HG02938 (cell line): ENCODE data around the gene PEX13.
A peak's percentile ranks its signal among the peaks of the same experiment; 100 is the strongest.
"Not testable (repeated sequence)": the region's sequence is repeated elsewhere in the genome, so short reads cannot be mapped to it uniquely, and the experiment has no call there.

Source experiments
- ATAC-seq: cut with Tn5 transposase; IDR thresholded peaks from one replicate; pipeline ENCODE4 v1.9.1; 2021; ENCODE audit warnings: mild to moderate bottlenecking, moderate library complexity; ENCODE audit not compliant: unreplicated experiment

The PEX13 gene, protein sequence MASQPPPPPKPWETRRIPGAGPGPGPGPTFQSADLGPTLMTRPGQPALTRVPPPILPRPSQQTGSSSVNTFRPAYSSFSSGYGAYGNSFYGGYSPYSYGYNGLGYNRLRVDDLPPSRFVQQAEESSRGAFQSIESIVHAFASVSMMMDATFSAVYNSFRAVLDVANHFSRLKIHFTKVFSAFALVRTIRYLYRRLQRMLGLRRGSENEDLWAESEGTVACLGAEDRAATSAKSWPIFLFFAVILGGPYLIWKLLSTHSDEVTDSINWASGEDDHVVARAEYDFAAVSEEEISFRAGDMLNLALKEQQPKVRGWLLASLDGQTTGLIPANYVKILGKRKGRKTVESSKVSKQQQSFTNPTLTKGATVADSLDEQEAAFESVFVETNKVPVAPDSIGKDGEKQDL

DNA sequence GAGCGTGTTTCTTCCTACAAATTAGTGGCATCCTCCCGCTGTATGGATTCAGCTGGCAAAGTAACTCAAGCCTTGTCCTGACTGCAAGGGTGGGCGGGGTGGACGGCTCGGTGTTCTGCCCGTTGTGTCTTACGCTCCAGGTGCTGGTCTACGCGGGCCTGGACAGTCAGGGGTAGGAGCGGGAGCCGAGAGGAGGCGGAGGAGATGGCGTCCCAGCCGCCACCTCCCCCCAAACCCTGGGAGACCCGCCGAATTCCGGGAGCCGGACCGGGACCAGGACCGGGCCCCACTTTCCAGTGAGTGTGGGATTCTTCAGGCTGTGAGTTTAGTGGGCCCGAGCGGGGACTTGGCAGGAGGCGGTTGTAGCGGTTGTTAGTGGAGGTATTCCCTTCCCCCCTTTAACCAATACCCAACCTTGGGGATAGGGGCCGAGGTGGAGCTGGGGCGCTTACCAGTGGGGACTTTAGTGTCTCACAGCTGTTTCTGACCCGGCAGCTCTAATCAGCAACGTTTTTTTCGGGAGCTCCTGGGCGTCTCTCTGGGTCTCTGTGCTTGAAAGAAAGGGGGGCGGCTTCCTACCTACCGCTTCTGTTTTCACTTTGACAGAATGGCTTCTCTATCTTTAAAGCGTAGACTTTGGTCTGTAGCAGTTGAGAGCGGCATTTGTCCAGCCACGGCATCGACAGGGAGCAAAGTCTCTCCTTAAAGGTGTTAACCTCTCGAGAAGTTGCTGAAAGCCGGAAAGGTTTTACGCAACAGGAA is at the start of gene PEX13, which contains the start of gene PUS10:
TSS of gene PEX13 (plus strand) at position 165 of the 762 bp plus-strand sequence. CDS start at position 205, 40 bp downstream.
TSS of gene PUS10 (minus strand) at position 700 of the 762 bp plus-strand sequence. CDS start 6,365 bp downstream, outside the sequence.
- ATAC-seq = peak; percentile 69

DNA sequence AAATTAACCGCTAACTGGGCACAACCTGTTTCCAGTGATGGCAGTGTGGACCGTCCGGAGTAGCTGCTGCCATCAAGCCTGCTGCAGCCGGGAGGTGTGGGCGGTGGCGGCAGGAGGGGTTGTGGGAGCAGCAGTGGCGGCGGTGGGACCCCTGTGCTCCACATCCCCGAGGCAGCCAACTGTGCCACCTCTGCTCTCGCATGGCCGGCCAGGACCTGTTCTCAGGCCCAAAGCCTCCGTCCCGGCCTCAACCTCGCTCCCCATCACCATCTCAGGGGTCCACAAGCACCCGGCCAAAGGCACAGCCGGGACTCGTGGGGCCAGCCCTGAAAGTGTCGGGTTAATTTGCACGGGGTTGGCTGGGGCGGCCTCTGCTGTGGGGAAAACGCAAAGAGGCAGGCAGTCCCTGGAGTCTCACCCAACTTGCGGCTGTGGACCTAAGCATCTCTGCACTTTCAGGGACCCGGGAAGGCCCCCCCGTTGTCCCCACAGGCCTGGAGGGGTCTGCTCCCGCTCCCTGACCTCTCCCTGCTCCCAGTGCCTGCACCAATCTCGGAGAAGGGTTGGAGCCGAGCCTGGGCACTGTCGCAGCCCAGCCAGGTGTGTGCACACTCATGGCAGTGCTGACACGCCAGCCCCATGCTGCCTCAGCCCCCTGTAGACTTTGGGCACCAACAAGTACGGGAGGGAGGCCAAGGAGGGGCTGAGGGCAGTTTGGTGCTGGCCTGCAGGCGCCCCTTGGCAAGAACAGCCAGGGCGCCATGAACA is 44.4 kb upstream of the PEX13 start:
- ATAC-seq = no peak

DNA sequence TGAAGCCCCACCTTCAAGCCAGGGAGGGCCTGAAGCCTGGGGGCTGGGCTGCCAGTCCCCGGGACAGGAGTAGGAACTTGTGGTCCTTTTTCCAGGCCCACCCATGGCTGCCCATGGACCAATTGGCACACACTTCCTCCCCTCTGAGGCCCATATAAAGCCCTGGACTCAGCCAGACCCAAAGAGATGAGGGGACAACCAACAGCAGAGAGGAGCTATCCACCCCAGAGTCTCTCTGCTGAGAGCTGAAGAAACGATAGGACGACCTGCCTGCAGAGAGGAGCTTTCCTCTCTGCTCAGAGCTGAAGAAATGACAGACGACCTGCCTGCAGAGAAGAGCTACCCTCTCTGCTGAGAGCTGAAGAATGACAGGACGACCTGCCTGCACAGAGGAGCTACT is 43.8 kb upstream of the PEX13 start:
- ATAC-seq = no peak

DNA sequence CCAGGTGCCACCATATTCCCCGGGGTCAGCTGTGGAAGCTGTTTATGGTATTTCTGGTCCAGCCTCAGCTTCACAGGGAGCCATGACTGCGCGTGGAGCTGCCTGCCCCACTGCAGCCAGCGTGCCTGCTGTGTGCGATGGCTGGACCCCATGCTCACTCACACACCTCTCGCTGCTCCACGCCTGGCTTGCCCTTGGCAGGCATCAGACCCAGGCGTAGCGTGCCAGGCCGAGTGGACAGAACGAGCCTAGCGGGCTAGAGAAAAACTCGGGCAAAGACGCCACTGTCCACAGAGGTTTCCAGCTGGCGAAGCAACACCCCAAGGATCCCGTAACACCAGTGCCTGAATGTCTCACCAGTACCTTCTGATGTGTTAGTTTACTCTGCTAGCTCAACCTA is 42.9 kb upstream of the PEX13 start:
- no peak for ATAC-seq

DNA sequence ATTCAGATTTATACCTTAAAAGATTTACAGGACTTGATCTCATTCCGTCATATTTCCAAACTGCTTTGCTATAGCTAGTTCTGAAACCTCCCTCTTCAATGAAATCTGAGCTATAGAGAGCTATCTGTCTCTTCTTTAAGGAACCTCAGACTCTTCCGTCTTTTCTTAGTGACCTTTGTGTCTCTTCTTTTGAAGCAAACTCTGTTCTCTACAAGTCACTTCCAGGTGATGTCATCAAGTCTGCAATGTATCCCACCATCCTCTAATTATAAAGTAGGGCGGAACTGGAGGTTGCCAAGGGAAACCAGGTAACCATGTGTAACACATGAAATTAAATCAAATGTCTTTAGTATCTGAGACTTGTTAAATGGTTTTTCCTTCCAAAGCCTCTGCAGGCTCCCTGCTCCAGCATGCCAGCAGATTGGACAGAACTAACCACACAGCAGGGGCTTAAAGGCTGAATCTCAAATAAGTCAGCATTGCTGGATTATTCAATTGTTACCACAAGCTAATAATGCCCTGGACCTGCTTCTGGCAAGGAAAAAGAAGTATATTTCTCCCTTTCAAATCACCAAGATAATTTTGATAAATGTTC is 41.2 kb upstream of the PEX13 start:
- ATAC-seq = no peak

DNA sequence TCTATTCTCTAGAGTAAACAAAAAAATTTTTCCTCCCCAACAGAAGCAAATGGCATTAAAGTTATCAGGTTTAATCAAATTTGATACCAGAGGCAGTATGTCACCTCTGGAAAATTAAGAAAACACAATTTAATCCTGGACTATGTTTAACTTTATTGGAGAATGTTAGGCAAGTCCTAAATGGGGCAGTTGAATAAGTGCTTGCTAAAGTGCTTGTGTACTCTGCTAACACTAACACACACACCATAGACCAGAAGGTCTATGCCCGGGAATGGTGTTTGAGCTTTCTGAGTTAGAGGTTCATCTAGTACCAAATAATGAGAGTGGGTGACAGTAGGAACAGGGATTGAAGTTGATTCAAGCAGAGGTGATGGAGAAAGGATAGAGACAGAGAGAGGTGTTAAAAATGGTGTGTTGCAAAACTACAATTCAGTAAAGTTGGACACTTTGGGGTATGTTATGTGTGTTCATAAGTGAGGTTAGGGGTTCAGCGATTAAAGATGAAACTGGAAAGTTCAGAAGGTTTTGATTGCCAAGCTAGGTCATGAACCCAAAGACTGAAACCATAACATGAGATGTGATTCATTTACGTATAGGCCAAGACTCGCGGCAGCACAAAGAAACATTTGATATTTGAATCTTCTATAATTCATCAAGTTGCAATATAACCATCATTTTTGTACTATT is 40.5 kb upstream of the PEX13 start:
- ATAC-seq = peak; percentile 59

DNA sequence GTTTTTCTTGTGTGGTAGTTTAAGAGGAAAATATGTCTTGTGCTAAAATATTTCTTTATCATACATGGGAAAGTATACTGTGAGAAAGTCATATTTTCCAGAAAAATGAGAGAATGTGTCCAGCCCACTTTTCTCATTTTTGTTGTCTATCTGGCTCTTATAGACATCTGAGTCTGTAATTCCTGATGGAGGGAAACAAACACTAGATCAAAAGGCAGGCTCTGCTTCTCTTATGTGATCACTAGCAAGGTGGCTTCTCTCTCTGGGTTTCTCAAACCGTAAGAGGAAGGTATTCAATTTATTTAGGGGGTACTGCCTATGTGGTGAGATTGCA is 40.0 kb upstream of the PEX13 start:
- no peak for ATAC-seq

DNA sequence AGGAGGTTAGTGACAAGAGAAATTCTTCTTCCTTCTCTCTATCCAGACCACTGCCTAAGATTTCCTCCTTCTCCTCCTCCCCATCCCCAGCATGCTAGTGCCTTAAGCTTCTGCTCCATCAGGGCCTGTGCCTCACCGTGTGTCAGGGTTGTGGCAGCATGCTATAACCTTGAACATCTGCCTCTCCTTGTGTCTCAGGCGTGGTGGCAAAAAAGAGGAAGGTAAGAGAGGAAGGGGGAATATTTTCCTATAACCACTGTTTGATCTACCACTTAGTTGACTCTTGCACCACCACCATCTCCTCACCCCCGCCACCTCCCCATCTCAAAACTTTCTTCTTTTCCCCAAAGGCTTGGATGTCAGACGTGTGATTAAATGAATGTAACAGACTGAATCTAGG is 38.3 kb upstream of the PEX13 start:
- ATAC-seq = no peak

DNA sequence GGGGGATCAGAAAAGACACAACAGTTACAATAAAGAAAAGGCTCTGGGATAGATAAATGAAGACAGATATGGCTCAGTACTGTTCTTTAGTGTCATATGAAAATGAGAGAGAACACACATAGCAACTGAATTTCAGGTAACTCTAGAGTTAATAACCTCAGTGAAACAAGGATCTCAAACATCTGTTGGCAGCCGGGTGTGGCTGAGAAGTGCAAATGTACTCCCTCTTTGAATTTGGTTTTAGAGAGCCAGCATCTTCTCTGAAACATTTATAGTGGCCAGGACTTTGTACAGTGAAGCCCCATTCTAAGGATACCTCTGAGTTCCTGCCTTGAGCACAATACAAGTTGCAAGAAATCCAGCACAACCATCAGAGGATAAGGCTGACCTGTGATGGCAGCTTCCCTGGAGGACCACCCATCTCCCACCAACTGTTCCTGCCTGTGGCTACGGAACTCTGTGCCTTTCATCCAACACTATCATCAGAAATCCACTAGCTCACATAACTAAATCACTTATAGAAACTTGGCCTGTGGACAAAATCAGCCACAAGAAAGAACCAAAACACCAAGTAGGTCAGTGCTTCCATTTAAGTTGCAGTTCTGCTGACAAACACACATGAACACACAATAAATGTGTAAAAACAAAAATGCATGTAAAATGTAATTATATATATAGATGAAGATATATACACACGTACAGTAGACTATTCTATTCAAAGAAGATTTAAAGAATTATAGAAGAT is 37.3 kb upstream of the PEX13 start:
- no peak for ATAC-seq

DNA sequence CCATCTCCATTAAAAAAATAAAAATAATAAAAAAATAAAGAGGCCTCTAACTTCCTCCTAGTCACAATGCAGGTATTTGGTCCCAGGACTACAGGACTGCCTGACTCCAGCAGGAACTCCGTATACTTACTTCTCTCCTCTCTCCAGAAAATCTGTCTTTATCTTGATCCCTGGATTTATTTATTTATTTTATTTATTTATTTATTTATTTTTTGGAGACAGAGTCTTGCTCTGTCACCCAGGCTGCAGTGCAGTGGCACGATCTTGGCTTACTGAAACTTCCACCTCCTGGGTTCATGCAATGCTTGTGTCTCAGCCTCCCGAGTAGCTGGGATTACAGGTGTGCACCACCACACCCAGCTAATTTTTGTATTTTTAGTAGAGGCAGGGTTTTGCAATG is 35.5 kb upstream of the PEX13 start:
- not testable (repeated sequence) for ATAC-seq

DNA sequence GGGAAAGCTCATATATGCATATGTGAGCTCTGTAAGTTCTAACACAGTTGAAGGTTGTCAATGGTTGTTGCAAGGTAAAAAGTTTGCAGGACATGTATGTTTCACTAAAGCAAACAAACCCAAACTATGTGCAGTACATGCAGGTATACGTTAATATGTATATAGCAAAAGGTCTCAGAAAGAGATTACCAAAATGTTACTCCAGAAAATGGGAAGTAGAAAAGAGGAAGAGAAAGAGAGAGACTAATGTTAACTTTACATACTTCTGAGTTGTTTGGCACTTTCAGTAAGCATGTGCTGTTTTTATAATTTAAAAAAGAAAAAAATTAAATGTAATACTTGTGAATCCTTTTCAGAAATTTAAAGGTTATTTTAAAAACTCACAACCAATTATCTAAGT is 32.8 kb upstream of the PEX13 start:
- ATAC-seq = no peak

DNA sequence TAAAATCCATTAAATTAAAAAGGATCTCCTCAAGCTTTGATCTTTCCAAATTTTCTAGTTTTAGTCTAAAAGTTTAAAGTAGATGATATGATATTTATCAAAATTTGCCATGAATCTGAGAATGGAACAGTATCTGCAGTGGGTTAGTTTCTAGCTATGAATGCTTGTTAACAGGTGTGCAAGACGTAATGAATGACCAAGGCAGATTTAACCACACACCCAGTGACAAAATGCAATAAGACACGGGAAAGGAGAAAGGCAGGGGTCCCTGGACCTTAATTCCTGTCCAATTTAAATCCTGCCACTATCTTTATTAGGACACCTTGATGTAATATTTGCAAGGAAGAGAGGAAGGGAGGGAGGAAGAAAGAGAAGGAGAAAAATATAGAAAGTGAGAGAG is 30.5 kb upstream of the PEX13 start:
- ATAC-seq = no peak

DNA sequence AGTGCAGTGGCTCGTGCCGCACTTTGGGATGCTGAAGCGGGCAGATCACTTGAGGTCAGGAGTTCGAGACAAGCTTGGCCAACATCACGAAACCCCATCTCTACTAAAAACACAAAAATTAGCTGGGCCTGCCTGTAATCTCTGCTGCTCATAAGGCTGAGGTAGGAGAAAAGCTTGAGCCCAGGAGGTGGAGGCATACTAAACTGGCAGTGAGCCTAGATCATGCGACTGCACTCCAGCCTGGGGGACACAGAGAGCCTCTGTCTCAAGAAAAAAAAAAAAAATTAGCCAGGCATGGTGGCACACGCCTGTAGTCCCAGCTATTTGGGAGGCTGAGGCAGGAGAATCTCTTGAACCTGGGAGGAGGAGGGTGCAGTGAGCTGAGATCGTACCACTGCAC is 29.9 kb upstream of the PEX13 start:
- not testable (repeated sequence) for ATAC-seq

DNA sequence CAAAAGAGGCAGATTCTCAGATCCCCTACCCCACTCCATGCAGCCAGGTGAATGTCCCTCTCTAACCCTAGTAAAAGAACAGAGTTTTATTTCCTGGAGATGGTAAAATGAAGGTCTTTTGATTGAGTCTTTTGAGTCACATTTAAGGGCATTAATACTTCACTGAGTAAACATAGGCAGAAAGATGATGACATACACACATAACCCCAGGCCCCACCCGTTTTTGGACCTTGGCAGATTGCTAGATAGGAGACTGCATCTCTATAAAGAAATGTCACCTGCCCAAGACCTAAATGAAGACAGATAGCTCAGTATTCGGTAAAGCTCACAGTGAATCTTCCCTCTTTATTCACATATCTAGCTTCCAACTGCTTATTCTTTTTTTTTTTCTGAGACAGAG is 28.3 kb upstream of the PEX13 start:
- ATAC-seq = no peak

DNA sequence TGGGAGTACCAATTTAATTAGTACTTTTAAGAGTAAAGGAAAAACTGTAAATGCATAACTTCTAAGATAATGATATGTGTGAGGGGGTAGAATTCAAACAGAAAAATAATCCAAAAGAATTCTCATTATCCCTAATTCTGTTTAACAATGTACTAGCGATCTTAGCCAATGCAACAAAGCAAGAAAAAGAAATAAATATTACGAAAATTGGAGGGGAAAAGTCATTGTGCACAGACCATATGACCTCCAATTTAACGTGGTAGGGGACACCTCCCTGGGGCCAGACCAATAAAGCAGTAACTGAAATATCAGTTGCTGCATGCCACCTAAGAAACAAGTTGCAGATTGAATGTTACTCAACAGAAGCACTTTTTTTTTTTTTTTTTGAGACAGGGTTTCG is 25.9 kb upstream of the PEX13 start:
- no peak for ATAC-seq

DNA sequence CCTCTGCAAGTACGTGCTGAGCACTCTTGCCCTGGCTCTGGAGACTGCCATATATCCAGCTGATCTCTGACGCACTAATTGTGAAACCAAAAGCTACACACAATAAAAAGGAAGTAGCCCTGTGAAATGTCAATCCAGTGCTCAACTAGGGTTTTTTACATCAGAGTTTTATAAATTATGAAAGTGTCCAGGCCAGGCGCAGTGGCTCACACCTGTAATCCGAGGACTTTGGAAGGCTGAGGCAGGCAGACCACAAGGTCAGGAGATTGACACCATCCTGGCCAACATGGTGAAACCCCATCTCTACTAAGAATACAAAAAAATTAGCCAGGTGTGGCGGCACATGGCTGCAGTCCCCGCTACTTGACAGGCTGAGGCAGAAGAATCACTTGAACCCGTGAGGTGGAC is 24.5 kb upstream of the PEX13 start:
- ATAC-seq = peak; percentile 99

DNA sequence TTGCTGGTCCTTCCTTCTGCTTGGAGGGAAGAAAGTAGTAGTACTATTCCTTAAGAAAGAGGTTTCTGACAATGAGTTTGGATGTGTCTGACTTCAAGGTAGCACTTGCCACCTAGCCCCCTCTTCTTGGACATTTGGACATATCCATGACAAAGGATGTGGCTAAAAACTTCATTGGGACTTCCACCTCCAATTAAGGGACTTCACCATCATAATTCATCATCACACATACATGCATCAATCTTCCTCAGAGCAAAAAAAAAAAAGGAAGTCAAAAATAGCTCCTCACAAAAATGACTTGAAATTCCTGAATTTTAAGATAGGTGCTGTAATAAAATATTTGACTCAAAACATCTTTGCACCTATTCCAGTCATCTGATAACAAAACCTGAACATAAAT is 23.4 kb upstream of the PEX13 start:
- no peak for ATAC-seq

DNA sequence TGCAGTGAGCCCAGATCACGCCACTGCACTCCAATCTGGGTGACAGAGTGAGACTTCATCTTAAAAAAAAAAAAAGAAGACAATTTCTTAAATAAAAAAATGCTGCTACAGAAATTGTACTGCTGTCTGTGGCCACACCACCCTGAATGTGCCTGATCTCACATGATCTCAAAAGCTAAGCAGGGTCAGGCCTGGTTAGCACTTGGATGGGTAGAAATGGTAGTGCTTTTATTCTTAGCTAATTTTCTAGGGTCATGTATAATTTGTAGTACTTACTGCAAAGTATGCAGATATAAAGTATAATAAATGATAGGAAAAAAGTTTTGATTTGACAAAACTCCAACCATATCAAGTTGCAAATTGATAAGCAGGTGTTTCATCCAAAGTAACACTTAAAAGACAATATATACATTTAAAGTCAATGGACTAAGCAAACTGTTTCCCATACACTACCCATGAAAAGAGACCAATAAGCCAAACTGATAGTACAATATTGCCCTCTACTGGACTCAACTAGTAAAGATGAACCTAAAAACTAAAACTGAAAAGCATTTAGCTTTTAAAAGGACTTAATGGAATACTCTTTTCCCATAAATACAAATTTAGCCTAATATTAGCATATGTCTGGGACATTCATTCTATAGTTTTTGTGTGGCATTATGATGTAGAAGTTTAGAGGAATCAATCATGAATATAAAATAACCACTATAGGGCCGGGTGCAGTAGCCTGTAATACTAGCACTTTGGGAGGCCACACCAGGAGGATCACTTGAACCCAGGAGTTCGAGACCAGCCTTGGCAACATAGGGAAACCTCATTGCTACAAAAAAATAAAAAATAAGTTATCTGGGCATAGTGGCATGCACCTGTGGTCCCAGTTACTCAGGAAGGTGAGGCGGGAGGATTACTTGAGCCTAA is 18.6 kb upstream of the PEX13 start:
- ATAC-seq = peak; percentile 75

DNA sequence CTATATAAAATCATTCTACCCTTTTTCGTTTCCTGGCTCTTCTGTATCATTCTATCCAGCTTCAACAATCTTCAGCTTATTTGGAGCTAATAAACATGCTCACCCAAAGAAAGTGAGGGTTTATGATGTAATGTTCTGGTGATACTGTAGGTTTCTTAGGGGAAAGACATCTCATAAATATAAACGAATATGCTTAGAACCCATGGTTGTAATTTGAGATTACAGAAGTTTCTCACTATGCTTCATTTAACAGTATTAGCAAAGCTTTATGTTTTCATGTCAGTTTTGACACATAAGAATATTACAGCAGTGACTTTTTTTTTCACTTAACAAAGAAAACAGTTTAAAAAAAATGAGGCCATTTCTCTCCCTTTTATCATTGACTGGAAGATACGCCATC is 11.8 kb upstream of the PEX13 start:
- ATAC-seq = no peak
